ENCODE measurements around the gene DCPS.

Gene DCPS

DNA sequence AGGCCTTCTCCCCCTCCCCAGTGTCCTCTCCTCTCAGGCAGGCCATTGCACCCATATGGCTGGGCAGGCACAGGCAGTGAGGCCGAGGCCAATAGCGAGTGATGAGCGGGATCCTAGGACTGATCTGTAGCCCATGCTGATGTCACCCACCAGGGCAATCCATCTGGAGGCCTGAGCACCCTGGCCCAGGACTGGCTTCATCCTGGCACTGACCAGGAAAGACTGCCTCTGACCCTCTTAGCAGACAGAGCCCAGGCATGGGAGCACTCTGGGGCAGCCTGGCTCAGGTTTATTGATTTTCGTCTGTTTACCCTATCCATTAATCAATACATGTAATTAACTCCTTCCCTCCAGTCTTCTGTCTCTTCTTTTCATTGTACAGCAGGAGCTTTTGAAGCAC, 26.1 kb upstream of the DCPS start:
- Histone ChIP-seq H3K79me2 (ENCODE audit: insufficient read depth, low read length) (no peaks in the 10 kb centered on the region), H3K9ac (ENCODE audit: low read length) (no peak overlapping the region)

DNA sequence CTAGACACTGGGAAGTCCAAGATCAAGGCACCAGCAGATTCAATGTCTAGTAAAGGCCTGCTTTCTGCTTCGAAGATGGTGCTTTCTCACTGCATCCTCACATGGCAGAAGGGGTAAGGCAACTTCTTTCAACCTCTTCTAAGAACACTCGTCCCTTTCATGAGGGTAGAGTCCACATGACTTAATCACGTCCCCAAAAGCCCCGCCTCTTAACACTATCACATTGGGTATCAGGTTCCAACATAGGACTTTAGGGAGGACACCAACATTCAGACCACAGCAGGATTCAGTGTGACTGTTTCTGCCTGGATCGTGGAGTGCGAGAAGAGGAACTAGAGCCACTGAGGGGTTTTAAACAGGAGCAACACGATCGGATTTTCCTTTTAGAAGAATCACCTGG, 24.7 kb upstream of the DCPS start:
- no peaks in the 10 kb centered on the region for H3K79me2 ChIP-seq (ENCODE audit: insufficient read depth, low read length)
- no peaks in the 10 kb centered on the region for H3K9me2 ChIP-seq (replicated peaks; ENCODE audit: insufficient read depth, low read length)
- H3K4me3 ChIP-seq (ENCODE audit: insufficient read depth, low read length, poor library complexity, severe bottlenecking), result no peak overlapping the region
- no peaks in the 10 kb centered on the region for H3K36me3 ChIP-seq (ENCODE audit: low read length)
- no peak overlapping the region for H3K4me2 ChIP-seq (ENCODE audit: low read depth, low read length, poor library complexity, severe bottlenecking)
- no peaks in the 10 kb centered on the region for H4K20me1 ChIP-seq (ENCODE audit: low read depth, low read length)
- no peaks in the 10 kb centered on the region for H3K9me3 ChIP-seq (ENCODE audit: insufficient read depth, low read length)
- H3K27ac ChIP-seq (ENCODE audit: low read depth, low read length), result no peak overlapping the region
- no peak overlapping the region for H2AFZ ChIP-seq (ENCODE audit: low read depth, low read length, severe bottlenecking)
- H3K27me3 ChIP-seq (ENCODE audit: low read length), result no peaks in the 10 kb centered on the region
- no peaks in the 10 kb centered on the region for H3F3A ChIP-seq (ENCODE audit: insufficient read depth)
- TF ChIP-seq EZH2phosphoT487 (conservative IDR thresholded peaks at IDR 0.05; ENCODE audit: low read length), result no peak
- TF ChIP-seq, protein P1, sequence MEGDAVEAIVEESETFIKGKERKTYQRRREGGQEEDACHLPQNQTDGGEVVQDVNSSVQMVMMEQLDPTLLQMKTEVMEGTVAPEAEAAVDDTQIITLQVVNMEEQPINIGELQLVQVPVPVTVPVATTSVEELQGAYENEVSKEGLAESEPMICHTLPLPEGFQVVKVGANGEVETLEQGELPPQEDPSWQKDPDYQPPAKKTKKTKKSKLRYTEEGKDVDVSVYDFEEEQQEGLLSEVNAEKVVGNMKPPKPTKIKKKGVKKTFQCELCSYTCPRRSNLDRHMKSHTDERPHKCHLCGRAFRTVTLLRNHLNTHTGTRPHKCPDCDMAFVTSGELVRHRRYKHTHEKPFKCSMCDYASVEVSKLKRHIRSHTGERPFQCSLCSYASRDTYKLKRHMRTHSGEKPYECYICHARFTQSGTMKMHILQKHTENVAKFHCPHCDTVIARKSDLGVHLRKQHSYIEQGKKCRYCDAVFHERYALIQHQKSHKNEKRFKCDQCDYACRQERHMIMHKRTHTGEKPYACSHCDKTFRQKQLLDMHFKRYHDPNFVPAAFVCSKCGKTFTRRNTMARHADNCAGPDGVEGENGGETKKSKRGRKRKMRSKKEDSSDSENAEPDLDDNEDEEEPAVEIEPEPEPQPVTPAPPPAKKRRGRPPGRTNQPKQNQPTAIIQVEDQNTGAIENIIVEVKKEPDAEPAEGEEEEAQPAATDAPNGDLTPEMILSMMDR (IDR thresholded peaks at IDR 0.05; ENCODE audit: insufficient read depth, low read length, poor library complexity, severe bottlenecking), result no peak
- H3K9ac ChIP-seq (ENCODE audit: low read length), result no peak overlapping the region

More for the DNA sequence above, 26.1 kb upstream of the DCPS start:
- H4K20me1 ChIP-seq (ENCODE audit: low read depth, low read length), result no peaks in the 10 kb centered on the region
- TF ChIP-seq, protein P1 (IDR thresholded peaks at IDR 0.05; ENCODE audit: insufficient read depth, low read length, poor library complexity, severe bottlenecking), result no peak
- no peak for TF ChIP-seq EZH2phosphoT487 (conservative IDR thresholded peaks at IDR 0.05; ENCODE audit: low read length)
- no peaks in the 10 kb centered on the region for H3K9me3 ChIP-seq (ENCODE audit: insufficient read depth, low read length)
- H3K9me2 ChIP-seq (replicated peaks; ENCODE audit: insufficient read depth, low read length), result no peaks in the 10 kb centered on the region
- no peak overlapping the region for H2AFZ ChIP-seq (ENCODE audit: low read depth, low read length, severe bottlenecking)
- no peak overlapping the region for H3K4me2 ChIP-seq (ENCODE audit: low read depth, low read length, poor library complexity, severe bottlenecking)
- H3K27me3 ChIP-seq (ENCODE audit: low read length), result no peaks in the 10 kb centered on the region
- H3F3A ChIP-seq (ENCODE audit: insufficient read depth), result no peaks in the 10 kb centered on the region
- H3K4me3 ChIP-seq (ENCODE audit: insufficient read depth, low read length, poor library complexity, severe bottlenecking), result no peak overlapping the region
- H3K27ac ChIP-seq (ENCODE audit: low read depth, low read length), result no peak overlapping the region
- H3K36me3 ChIP-seq (ENCODE audit: low read length), result no peaks in the 10 kb centered on the region

DNA sequence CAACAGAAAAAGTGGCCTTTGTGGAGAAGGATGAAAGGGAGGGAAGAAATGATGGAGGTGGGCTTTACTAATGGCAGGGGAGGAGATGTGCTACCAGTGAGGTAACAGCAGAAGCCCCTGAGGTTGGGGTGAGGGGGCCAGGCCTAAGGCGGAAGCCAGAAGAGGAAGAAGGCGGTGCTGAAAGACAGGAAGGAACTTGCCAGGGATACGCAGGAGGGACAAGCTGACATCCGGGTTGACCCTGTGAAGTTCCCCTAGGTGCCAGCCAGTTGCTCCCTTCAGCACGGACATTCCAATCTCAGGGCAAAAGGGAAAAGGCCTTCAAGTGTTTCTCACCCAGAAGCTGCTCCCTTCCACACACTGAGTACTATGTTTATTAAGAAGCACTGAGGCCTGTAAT, 23.3 kb upstream of the DCPS start:
- H3K27me3 ChIP-seq (ENCODE audit: low read length), result no peaks in the 10 kb centered on the region
- H3K4me2 ChIP-seq (ENCODE audit: low read depth, low read length, poor library complexity, severe bottlenecking), result no peak overlapping the region
- no peaks in the 10 kb centered on the region for H3K9me2 ChIP-seq (replicated peaks; ENCODE audit: insufficient read depth, low read length)
- no peak overlapping the region for H3K9ac ChIP-seq (ENCODE audit: low read length)
- H3K36me3 ChIP-seq (ENCODE audit: low read length), result no peaks in the 10 kb centered on the region
- H3K4me3 ChIP-seq (ENCODE audit: insufficient read depth, low read length, poor library complexity, severe bottlenecking), result no peak overlapping the region
- H4K20me1 ChIP-seq (ENCODE audit: low read depth, low read length), result no peaks in the 10 kb centered on the region
- no peaks in the 10 kb centered on the region for H3K79me2 ChIP-seq (ENCODE audit: insufficient read depth, low read length)
- TF ChIP-seq EZH2phosphoT487 (conservative IDR thresholded peaks at IDR 0.05; ENCODE audit: low read length), result no peak
- TF ChIP-seq, protein P1 (IDR thresholded peaks at IDR 0.05; ENCODE audit: insufficient read depth, low read length, poor library complexity, severe bottlenecking), result no peak
- no peaks in the 10 kb centered on the region for H3F3A ChIP-seq (ENCODE audit: insufficient read depth)
- no peaks in the 10 kb centered on the region for H3K9me3 ChIP-seq (ENCODE audit: insufficient read depth, low read length)
- no peak overlapping the region for H2AFZ ChIP-seq (ENCODE audit: low read depth, low read length, severe bottlenecking)
- H3K27ac ChIP-seq (ENCODE audit: low read depth, low read length), result no peak overlapping the region

Measured in SU-DHL-6 (cell line).